Activated CD8-positive, alpha-beta T cell treated with anti-CD3 and anti-CD28 coated beads, Interleukin-2, amount 10 ng/mL, durations not matched to agents 7 days and 5 days (primary cell): Measurements from ENCODE around the gene NOL4L. TPM values are rescaled to one million over a fixed set of nuclear protein-coding genes. Genes with fewer than 3 reads are reported as not detected.

Experiments
- ATAC-seq: fragments of 150-1000 bp; cut with Tn5 transposase; one replicate; pipeline ENCODE4 v1.10.0; 2021; ENCODE audit warnings: moderate library complexity
- CTCF ChIA-PET: fragments of 350-600 bp; sonication (Branson Sonifier 250); formaldehyde crosslinking; loops from one replicate; lab custom pipeline; 2021; ENCODE audit warnings: antibody characterized with exemption; lab: Charles Lee
- POLR2A ChIA-PET: fragments of 350-600 bp; sonication (Branson Sonifier 250); formaldehyde crosslinking; loops from one replicate; lab custom pipeline; 2021; ENCODE audit warnings: antibody characterized with exemption; lab: Charles Lee
- DNase-seq: peaks from one replicate; pipeline ENCODE4 v3.0.0-alpha.2; 2020
- H3K27ac Mint-ChIP-seq: one replicate; pipeline ENCODE4 v1.8.0; 2021; ENCODE audit warnings: mild to moderate bottlenecking, mixed read lengths
- H3K27me3 Mint-ChIP-seq: one replicate; pipeline ENCODE4 v1.8.0; 2021; ENCODE audit warnings: low read depth, mixed read lengths
- H3K36me3 Mint-ChIP-seq: one replicate; pipeline ENCODE4 v1.8.0; 2021; ENCODE audit warnings: low read depth, mixed read lengths
- H3K4me1 Mint-ChIP-seq: one replicate; pipeline ENCODE4 v1.8.0; 2021; ENCODE audit warnings: low read depth, mixed read lengths
- H3K4me3 Mint-ChIP-seq: one replicate; pipeline ENCODE4 v1.8.0; 2021; ENCODE audit warnings: mild to moderate bottlenecking, mixed read lengths
- H3K9me3 Mint-ChIP-seq: one replicate; pipeline ENCODE4 v1.8.0; 2022; ENCODE audit warnings: mixed read lengths; ENCODE audit not compliant: insufficient read depth
- total RNA-seq, 2 experiments: library from RNA; stranded (reverse); gene quantifications; one replicate each; pipeline ENCODE4 v1.2.3, GENCODE V29; 2021

The NOL4L gene
- total RNA-seq, 2 experiments from 2014 or later, result 22.2 to 24.5 TPM

GRCh38 chr20:32450484-32451061 is 134.6 kb downstream of the NOL4L start:
- Mint-ChIP-seq H3K36me3 (peaks cover 14% of the 10 kb centered on the region), H3K27me3 (no peaks in the 10 kb centered on the region), H3K27ac (peak overlapping the region; percentile 21), H3K4me3 (no peak overlapping the region), H3K4me1 (peaks cover under 1% of the 10 kb centered on the region), H3K9me3 (no peaks in the 10 kb centered on the region)
- POLR2A ChIA-PET, result no interaction called here
- CTCF ChIA-PET, result no interaction called here
- DNase-seq, result no peak
- no peak for ATAC-seq

DNA sequence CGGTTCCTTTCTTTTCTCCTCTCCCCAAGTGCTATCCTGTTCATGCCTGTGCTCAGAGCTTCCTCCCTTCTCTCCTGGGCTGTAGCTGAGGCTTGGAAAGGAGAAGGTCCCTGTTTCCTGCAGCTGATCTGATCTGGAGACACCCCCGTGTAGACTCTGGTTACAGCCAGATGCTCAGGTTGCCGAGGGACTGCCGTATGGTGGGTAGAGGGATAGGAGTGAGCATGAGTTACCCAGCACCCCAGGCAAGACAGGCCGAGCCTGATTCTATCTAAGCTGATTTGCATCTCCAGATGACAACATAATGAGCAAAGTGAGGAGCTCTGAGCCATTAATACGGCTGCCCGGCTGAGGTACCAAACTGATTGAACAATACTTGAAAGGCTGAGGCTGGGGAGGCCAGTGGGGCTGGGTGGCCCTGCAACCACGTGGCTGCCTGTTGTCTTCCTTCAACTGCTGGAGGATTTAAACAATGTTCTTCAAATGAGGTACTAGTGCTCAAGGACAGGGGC is 135.2 kb downstream of the NOL4L start:
- peaks cover 20% of the 10 kb centered on the region for H3K36me3 Mint-ChIP-seq
- no peaks in the 10 kb centered on the region for H3K27me3 Mint-ChIP-seq
- no peak overlapping the region for H3K4me3 Mint-ChIP-seq
- ATAC-seq (no peak), DNase-seq (no peak)
- ChIA-PET CTCF (interaction anchor here (1.0 to 1.7 kb wide), 2 partner anchors 10 to 33 kb away, joined by 4 read pairs; no protein-coding TSS in a partner anchor), POLR2A (interaction anchor here (0.6 kb wide), 1 partner anchor 13 kb away, joined by 3 read pairs; no protein-coding TSS in a partner anchor)
- no peaks in the 10 kb centered on the region for H3K9me3 Mint-ChIP-seq
- H3K4me1 Mint-ChIP-seq, result peaks cover 3% of the 10 kb centered on the region
- H3K27ac Mint-ChIP-seq, result peak overlapping the region; percentile 67

DNA sequence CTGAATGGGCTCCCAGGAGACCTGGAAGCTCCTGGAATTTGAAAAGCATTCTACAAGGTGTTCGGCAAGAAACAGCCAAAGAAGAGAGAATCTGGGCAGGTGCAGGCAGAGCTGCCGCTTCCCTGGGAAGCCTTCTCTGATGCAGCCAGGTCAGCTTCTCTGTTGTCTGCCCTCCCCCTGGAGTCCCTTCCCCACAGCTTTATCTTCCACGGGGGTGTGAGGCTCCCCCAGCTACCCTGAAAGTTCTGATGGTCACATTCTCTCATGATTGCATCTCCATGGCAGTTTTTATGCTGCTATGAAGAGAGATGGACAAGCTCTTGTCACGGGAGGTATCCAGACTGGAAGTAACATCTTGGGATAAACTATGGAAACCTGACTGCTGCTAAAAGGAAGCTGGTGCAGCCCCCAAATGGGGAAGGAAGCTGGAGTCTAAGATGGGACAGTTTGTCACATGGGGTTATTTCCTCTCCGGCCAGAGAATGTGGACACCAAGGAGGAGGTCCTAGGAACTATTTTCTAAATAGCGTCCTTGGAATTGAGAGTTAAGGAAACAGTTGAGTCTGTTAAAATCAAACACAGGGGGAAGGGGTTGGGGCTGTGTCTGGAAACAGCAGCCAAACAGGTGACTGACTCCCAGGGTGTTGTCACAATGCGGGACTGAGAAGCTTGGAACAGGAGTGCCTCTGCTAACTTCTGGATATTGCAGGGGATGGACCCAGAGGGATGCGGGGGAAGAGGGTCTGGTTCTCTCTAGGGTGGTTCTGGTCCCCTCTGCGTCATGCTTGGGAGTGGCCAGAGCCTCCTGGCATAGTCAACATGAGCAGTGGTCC is 135.9 kb downstream of the NOL4L start:
- no peaks in the 10 kb centered on the region for H3K9me3 Mint-ChIP-seq
- DNase-seq (no peak), ATAC-seq (no peak)
- POLR2A ChIA-PET, result interaction anchor here (0.6 to 0.8 kb wide), 2 partner anchors 12 kb away, joined by 3 read pairs; no protein-coding TSS in a partner anchor
- H3K27ac Mint-ChIP-seq, result peak overlapping the region; percentile 67
- H3K4me3 Mint-ChIP-seq, result no peak overlapping the region
- peaks cover 20% of the 10 kb centered on the region for H3K36me3 Mint-ChIP-seq
- CTCF ChIA-PET, result interaction anchor here (1.0 to 1.7 kb wide), 2 partner anchors 10 to 34 kb away, joined by 4 read pairs; no protein-coding TSS in a partner anchor
- H3K27me3 Mint-ChIP-seq, result no peaks in the 10 kb centered on the region
- peaks cover 3% of the 10 kb centered on the region for H3K4me1 Mint-ChIP-seq

DNA sequence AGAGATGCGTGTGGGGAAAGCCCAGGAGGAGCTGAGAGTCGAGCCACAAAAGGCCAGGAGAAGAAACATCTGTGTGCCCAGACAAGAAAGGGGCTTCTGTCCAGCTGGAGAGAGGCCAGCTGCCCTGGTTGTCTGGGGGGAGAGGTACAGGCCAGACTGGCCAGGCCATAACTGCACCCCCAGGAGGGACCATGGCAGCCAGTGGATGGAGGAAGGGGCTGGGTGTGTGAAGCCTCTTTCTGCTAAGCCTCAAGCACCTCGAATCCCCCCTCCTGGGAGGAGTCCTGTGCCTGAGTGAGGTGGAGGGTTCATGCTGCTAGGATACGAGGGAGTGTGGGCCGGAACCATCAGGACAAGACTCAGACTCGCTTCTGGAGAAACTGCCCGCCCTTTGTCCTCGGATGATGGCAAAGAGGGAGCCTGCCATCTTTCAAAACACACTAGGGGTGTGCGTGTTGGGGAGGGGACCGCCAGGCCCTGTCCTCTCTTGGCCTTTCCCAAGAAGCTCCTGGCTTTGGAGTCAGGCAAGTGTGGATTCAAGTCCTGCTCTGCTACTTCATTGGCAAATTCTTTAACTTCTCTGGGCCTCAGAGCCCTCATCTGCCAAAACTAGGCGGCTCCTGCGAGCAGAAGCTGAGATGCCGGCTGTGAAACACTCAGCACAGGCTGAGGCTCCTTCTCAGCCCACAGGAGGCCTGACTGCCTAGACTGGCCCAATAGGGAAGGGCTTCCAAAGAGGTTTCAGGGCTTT is 136.7 kb downstream of the NOL4L start:
- H3K4me1 Mint-ChIP-seq, result peaks cover 9% of the 10 kb centered on the region
- CTCF ChIA-PET, result interaction anchor here (1.0 to 1.7 kb wide), 2 partner anchors 9 to 35 kb away, joined by 4 read pairs; no protein-coding TSS in a partner anchor
- ATAC-seq, result no peak
- no peak for DNase-seq
- H3K9me3 Mint-ChIP-seq, result no peaks in the 10 kb centered on the region
- no peaks in the 10 kb centered on the region for H3K27me3 Mint-ChIP-seq
- POLR2A ChIA-PET, result interaction anchor here (0.8 kb wide), 1 partner anchor 11 kb away, joined by 3 read pairs; no protein-coding TSS in a partner anchor
- no peak overlapping the region for H3K4me3 Mint-ChIP-seq
- no peak overlapping the region for H3K27ac Mint-ChIP-seq
- H3K36me3 Mint-ChIP-seq, result peaks cover 23% of the 10 kb centered on the region

- Mint-ChIP-seq H3K4me1 (peaks cover 9% of the 10 kb centered on the region), H3K4me3 (no peak overlapping the region), H3K27me3 (no peaks in the 10 kb centered on the region), H3K27ac (peak overlapping the region; percentile 68), H3K9me3 (no peaks in the 10 kb centered on the region), H3K36me3 (peaks cover 19% of the 10 kb centered on the region)
- POLR2A ChIA-PET, result no interaction called here
- no peak for DNase-seq
- ATAC-seq, result no peak
- CTCF ChIA-PET, result no interaction called here
These were observed 137.8 kb downstream of the NOL4L start for GRCh38 chr20:32447136-32448027.

DNA sequence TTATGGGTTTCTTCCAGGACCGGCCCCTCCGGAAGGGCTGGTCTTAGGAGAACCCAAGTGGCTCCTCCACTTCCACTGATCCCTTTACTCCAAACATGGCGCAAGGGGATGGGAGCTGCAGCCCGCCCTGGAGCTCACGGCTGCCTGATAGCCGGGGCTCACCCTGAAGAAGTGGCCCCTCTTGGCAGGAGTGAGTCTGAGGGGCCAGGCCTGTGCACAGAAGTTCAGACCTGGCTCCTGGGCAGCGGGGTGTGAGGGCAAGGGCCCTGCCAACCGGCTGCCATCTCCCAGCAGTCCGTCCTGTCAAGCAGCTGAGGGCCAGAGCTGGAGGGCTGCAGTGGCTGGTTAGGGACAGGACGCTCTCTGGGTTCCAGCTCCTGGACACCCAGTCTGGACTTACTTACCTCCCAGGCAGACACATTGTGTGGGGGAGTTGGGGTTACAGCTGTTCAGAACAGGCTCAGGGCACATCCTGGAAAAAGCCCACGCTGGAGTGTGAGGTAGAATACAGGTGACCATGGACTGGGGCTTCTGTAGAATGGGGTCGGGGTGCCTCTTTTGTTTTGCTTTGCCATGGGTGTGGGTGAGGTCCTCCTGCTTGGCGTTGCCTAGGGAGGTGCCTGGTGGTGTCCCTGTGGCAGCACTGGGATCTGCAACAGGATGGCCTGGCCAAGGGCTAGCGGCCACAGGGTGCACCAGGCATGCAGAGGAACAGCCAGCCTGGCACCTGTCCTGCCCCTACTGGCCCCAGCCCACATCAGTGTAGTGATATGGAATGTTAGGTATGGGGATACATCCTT is 138.6 kb downstream of the NOL4L start:
- peaks cover 9% of the 10 kb centered on the region for H3K4me1 Mint-ChIP-seq
- POLR2A ChIA-PET, result interaction anchor here (0.5 kb wide), 1 partner anchor 134 kb away, joined by 3 read pairs; no protein-coding TSS in a partner anchor
- ATAC-seq (no peak), DNase-seq (no peak)
- H3K27ac Mint-ChIP-seq, result peak overlapping the region; percentile 39
- H3K36me3 Mint-ChIP-seq, result peaks cover 23% of the 10 kb centered on the region
- H3K4me3 Mint-ChIP-seq, result no peak overlapping the region
- H3K9me3 Mint-ChIP-seq, result no peaks in the 10 kb centered on the region
- no peaks in the 10 kb centered on the region for H3K27me3 Mint-ChIP-seq
- CTCF ChIA-PET, result no interaction called here

DNA sequence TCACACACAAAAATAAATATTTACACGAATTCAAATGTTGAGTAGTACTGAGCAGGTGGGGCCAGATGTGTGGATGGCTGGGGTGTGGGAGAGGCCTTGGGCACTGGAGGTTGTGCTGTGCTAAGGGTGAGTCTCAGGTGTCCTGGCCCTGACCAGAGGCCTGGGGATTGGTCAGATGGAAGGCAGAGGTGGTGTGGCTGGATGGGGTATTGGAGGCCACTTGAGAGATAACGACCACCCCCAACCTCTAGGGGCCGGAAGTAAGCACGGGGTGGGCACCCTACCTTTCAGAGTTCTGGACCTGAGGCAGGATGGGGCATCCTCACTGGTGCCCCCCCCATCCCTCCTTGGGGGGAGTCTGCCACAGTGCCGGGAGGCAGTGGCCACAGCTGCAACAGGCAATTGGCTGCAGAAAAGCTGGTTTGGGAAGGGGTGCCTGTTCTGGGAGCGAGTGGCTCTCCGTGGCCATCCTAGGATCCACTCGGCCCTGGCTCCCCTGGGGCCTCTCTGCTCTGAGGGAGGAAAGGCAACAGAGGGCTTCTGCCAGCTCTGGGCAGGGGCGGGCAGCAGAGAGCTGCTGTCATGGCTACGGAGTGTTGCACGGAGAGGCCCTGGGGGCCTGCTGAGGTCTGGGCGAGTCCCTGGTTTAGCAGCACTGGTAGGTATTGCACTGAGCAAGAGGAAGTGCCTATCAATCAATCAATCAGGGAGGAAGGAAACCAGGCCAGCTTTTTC is 139.4 kb downstream of the NOL4L start:
- DNase-seq, result no peak

DNA sequence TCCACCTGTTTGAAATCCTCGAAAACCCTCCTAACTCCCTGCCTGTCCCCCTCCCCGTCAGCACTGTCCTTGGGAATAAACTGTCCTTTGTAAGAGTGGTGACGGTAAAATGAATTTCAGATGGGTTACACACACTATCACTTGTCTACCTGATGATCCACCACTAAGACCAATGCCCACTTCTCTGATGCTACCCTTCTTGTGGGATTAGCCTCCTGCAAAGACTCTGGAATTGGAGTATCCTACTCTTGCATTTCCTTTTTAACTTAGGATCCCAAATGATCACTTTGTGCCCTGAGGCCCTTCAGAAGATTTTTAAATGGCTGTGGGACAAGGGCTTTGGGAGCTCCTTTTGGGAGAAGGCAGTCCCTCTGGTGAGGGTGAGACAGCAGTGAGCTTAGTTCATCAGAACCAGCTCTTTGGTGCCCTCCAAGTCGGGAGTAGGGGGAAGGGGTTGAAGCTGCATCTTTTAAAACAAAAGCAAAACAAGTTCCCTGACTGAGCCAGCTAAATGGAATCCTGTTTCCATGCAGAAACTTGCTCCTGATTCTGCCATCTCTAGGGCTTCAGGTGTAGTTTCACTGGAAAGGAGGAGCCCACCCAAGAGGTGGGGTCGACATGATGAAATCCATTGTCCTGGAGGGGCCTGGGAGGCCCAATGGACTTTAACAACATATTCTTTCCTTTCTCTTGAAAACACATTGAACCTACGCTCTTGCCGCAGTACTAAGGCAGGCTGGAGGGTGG is 140.5 kb downstream of the NOL4L start:
- no peak for DNase-seq
- POLR2A ChIA-PET, result no interaction called here

More for the DNA sequence above, 139.4 kb downstream of the NOL4L start:
- no peak for ATAC-seq
- no peaks in the 10 kb centered on the region for H3K9me3 Mint-ChIP-seq
- peaks cover 9% of the 10 kb centered on the region for H3K4me1 Mint-ChIP-seq
- CTCF ChIA-PET, result no interaction called here
- H3K27ac Mint-ChIP-seq, result peak overlapping the region; percentile 59
- no peak overlapping the region for H3K4me3 Mint-ChIP-seq
- peaks cover 30% of the 10 kb centered on the region for H3K36me3 Mint-ChIP-seq
- POLR2A ChIA-PET, result interaction anchor here (0.5 kb wide), 1 partner anchor 134 kb away, joined by 3 read pairs; no protein-coding TSS in a partner anchor
- H3K27me3 Mint-ChIP-seq, result no peaks in the 10 kb centered on the region

GRCh38 chr20:32443386-32443974 is 141.7 kb downstream of the NOL4L start:
- Mint-ChIP-seq H3K36me3 (peaks cover 41% of the 10 kb centered on the region), H3K4me3 (no peak overlapping the region), H3K9me3 (no peaks in the 10 kb centered on the region), H3K4me1 (peaks cover 25% of the 10 kb centered on the region), H3K27ac (peak overlapping the region; percentile 65), H3K27me3 (no peaks in the 10 kb centered on the region)
- DNase-seq, result no peak
- CTCF ChIA-PET, result interaction anchor here (1.4 to 1.7 kb wide), 2 partner anchors 41 to 230 kb away, joined by 5 read pairs; partner anchors contain the start of gene C20orf203
- no peak for ATAC-seq
- POLR2A ChIA-PET, result no interaction called here

More for the DNA sequence above, 140.5 kb downstream of the NOL4L start:
- H3K36me3 Mint-ChIP-seq, result peaks cover 30% of the 10 kb centered on the region
- no peak overlapping the region for H3K4me3 Mint-ChIP-seq
- H3K27ac Mint-ChIP-seq, result peak overlapping the region; percentile 59
- CTCF ChIA-PET, result interaction anchor here (1.4 to 1.7 kb wide), 2 partner anchors 40 to 229 kb away, joined by 5 read pairs; partner anchors contain the start of gene C20orf203
- H3K4me1 Mint-ChIP-seq, result peaks cover 14% of the 10 kb centered on the region
- H3K9me3 Mint-ChIP-seq, result no peaks in the 10 kb centered on the region
- ATAC-seq, result no peak
- H3K27me3 Mint-ChIP-seq, result no peaks in the 10 kb centered on the region
